C1 segment of cervical spinal cord (tissue), 14 donors: ENCODE data around the gene LRRC8C.
"Not testable (repeated sequence)": the region's sequence is repeated elsewhere in the genome, so short reads cannot be mapped to it uniquely, and the experiment has no call there.

Experiments
- DNase-seq, 14 donors: peaks; one replicate each; lab custom pipeline; 2025; lab: John Stamatoyannopoulos, UW

Gene LRRC8C

DNA sequence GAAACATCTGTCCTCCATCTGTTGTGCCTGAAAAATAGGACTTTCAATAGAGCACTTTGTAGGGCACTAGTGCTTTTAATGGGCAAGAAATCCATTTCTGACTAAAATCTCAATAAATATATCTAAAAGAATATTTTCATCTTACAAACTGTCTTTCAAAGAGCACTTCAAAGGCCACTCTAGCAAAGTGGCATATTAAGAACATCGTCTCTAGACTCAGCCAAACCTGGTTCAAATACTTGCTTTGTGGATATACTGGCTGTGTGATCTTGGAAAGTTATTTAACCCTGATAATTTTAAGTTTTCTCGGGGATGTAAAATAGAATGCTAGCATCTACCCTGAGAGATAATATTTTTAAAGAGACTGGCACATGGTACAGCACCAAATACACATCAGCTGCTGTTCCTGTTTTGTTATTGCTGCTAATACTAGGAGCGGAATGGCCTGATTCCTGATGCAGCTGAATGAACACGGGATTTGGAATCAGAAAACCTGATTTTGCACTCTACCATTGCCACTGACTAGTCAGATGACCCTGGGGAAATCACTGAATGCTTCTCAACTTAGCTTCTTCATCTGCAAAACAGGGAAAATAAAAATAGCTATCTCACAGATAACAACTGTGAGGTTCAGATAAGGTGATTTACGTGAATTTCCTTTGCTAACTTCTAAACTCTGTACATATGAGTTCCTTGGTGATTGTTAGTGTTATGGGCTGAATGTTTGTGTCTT, 25.2 kb upstream of the LRRC8C start:
- DNase-seq = no peak

DNA sequence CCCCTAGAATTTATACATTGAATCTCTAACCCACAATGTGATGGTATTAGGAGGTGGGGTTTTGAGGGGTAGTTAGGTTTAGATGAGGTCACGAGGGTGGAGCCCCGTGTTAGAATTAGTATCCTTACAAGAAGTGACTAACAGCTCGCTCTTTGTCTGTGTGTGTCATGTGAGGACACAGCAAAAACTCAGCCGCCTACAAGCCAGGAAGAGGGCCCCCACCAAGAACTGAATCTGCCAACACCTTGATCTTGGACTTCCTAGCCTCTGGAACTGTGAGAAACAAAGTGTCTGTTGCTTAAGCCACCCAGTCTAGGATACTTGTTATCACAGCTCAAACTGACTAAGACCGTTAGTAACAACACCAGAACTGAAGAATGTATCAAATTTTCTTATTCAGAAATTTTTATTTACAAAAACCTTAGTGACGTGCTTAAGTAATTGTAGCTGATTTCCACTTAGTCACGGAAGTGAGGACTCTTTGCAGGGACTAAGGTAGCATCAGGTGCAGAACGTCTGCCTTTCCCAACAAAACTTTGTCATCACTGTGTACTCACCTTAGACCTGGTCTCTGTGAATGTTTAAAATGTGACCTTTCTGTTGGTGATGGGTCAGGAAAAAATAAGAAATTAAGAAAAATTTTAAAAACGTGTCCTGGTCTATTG, 24.5 kb upstream of the LRRC8C start:
- DNase-seq = no peak

DNA sequence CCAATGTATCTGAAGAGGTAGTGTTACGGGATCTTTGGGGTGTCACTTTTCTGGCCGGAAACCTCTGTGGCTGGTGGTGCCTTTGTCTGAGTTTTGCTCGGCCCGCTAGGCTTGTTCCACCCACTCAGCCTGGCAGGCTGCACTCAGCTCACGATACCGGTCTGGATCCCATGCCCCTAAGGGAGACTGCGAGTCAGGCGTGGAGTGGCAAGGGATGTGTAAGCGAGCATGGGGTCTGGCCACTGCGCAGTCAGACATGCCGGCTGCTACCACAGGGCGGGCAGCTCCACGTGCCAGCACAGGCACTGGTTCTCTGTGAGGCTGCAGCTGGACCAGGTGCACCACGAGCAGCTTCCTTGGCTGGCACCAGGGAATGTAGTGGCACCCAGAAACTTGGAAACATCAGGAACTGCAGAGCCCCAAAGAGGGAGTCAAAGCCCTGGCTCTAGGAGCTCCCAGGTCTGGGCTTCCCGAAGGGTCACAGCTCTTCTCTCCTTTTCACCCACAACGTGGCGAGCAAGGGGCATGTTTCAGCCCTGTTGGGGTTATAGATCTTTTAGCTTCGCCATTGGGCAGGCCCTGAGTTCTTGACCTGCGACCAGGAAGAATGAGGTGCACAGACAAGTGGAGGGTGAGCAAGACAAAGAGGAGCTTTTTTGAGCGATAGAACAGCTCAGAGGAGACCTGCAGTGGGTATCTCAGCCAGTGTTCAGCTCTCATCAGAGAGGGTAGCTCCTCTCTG, 23.8 kb upstream of the LRRC8C start:
- no peak for DNase-seq

DNA sequence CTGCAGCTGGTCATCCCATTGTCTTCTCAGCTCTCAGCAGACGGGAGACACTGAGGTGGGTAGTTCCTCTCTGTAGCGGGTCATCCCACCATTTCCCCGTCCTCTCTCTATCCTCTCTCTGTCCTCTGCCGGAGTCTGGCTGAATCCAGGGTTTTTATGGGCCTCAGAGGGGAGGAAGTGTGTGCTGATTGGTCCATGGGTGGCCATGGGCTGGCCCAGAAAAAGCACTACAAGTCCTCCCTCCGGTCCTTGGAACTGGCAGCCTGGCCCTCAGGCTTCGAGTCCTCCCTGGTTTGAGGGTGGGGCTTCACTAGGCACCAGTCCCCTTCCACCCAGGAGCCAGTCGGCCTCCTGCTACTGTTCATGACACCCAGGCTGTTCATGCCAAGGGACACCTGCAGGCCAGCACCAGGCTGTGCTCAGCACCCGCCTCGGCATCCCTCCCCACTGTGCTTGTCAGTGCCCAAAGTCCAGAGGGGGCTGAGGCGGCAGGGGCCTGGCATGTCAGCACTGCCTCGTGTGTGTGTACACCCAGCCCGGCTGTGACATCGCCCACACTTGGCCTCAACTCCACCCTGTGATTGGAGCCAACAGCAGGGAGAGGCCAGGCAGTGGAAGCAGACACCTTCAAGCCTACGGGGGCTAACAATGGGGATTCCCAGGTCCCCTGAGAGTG, 23.0 kb upstream of the LRRC8C start:
- peak in 3 of 14 donors; percentile 22 to 37 (median 22) for DNase-seq

DNA sequence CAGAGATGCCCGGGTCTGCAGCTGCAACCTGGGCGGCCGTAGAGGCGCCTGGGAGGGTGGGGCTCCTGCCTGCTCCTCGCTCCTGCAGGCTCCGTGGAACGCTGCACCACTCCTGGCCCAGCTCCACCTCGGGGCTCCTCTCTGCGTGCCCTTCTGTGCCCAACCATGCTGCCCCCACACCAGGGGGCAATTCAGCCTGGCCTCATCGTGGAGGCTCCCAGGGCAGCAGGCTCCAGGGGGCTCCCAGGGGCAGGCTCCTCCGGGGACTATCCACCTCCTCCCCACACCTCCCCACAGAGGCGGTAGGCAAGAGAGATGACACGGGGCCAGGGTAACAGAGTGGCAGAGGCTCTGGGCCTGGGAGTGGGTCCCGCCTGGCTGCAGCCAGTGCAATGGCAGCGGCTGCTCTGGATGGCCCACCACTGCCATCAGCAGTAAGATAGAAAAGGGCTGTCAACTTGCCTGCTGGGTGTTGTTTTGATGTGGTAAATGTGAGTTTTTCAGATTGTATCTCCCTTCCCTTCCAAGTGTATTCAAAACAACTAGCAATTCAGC, 22.4 kb upstream of the LRRC8C start:
- DNase-seq = no peak

DNA sequence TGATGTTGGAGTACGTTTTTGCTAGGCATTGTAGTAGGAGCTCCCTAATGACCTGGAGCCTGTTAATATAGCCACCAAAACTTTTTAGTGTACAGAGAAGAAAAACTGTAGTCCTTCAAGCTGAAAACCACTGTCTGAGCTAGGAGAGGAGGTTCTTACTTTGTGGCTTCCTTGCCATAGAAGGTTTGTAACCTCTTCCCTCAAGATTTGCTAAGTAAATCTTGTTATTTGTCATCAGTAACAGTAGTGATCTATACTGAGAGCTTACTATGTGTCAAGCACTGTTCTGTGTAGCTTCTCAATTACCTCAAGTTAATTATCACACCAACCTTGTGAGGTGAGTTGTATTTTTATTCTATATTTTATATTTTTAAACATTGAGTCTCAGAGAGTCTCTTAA, 21.2 kb upstream of the LRRC8C start:
- DNase-seq = no peak

DNA sequence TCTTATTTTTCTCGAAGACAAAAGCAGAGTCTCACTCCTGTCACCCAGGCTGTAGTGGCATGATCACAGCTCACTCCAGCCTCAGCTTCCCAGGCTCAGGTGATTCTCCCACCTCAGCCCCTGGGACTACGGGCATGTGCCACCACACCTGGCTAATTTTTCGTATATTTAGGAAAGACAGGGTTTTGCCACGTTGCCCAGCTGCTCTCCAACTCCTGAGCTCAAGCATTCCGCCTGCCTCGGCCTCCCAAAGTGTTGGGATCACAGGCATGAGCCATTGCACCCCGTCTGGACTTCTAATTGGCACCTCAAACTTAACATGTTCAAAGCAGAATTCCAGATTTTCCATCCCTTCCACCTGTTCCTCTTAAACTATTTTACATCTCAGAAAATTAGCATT, 19.0 kb upstream of the LRRC8C start:
- DNase-seq = no peak

DNA sequence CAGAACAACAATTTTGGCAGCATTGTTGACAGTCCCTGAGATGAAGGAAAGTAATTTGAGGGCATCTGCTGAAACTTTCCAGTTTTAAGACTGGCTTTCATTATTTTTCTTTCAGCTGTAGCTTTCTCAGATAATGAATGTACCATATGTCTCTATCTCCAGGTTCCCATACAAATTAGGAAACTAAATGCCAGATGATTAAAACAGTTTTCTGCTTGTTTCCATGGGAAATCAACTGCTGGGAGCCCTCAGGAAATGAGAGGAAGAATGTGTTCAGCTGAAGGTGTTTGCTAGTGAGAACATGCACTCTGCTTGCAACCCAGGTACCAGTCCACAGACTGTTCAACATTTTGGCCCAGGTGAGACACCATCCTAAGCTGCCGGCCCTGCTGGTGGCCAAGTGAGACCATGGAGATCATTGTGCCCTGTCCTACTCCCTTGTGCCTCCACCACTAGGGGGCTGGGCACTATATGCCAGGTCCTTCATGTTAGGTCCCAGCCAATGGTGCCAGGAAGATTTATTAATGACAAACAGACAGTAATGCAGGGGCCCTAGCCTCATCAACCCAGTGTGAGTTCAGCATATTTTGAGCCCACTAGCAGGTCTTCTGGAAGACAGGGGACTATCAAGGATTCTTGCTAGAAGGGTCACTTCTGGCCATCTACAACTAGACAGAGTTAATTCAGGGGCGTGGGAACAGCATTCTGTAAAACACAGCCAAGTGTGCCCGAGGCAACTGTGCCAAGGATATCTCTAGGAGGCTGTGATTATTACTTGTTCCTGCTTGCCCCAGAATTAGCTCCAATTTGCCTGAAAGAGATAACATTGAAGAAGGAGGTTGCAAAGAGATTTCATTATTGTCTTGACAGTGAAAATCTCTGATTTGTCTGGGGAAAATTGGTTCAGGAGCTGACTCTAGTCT, 17.0 kb upstream of the LRRC8C start:
- no peak for DNase-seq

DNA sequence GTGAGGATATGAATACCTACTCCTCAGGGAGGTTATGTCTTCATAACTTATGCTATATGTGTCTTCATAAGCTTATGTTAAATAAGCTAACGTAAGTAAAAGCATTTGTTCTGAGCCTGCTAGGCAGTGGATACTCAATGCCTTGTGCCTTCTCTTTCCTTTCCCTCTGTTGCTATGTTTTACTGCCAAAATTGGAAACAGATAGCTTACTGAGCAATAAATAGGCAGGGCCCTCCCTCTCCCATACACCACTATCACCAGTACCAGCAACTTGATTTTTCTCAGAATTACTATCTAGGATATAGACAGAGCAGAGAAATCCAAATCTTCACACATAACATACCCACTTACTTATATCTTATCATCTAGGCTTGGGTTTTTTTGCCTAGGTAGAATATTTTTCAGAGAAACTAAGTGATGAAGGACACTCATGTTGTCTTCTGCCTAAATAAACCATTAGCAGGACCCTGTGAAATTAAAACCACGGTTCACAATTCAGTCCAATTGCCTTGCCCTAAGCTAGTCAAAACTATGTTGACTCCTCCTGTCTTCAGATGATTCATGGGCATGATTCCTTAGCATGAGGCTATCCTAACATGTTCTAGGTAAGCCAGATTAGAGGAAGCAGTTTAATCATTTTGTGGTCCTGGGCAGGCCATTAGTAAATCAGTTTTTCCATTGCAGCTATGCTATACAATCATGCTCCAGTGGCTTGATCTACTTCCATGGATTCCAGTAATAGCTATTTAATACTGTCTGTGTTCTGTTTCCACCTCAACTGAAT, 15.9 kb upstream of the LRRC8C start:
- DNase-seq = no peak

DNA sequence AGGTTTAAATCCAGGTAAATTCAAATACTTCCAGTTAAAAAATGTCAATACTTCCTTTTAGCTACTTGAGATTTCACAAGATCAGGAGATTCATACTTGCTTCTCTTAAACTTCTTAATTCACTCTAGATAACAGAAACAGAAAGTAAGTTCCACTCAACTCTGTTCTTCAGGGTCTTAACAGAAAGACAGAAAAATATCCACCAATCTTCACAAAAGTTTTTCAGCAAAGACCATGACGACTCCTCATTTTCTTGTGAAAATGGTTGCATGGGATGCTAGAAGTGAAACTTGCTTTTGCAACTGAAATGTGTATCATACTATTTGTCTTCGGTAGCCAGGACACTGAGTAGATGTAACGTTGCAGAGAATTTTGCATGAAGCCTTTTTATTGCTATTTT, 12.3 kb upstream of the LRRC8C start:
- no peak for DNase-seq

DNA sequence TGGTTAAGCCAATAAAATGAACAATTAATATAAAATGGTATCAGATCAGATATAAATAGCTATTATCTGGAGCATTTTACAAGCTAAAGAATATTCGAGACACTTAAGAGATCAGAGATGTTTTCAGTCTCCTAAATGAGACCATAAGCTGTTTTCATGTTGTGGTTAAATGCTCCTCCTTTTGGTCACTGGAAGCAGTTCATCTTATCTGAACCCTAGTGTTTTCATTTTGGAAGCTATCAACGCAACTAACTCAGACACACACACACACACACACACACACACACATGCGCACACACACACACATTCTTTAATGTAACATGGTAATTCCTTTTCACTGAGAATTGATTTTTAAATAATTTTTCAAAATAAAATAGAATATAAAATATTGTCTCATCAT, 10.0 kb upstream of the LRRC8C start:
- no peak for DNase-seq

DNA sequence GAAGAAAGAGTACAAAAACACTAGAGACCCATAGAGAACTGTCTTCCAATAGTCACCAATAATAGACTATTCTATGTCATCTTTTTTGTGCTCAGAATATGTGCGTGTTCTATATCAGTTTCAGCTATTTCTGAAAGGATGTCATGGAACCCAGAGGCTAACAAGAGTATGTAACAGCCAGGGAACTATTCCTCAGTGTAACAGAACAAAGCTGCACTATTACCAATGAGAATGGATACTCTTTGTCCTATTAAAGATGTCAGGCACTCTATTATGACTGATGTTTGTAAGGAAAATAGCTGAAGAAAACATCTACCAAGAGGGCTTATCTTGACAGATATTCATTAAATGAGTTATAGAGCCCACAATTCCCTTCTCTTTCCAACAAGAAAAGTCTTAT, 8.6 kb upstream of the LRRC8C start:
- no peak for DNase-seq

DNA sequence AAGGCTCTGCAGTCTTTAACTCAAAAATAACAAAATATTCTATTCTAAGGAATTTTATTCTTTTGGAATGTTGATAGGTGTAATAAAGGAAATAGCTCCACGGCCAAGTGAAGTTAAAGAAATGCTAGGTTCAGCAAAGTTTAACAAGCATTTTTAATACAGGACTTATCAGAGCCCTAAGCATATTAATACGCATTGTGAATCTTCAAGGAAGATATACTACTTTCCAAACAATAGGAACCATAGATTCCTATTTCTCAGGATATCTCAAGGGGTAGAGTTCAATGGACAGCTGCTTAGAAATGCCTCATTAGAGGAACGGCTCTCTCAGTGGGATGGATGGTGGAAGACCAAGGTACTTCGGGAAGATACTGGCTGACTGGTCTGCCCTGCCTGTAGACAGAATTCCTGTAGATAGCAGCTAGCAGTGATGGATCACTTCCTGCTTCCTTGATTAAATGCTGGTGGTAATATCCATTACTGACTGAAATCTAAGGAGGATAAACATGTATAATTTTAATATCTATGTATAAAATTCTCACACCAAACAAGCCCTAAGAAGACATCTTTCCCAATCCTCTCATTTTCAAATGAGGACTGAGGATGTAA, 8.1 kb upstream of the LRRC8C start:
- no peak for DNase-seq

DNA sequence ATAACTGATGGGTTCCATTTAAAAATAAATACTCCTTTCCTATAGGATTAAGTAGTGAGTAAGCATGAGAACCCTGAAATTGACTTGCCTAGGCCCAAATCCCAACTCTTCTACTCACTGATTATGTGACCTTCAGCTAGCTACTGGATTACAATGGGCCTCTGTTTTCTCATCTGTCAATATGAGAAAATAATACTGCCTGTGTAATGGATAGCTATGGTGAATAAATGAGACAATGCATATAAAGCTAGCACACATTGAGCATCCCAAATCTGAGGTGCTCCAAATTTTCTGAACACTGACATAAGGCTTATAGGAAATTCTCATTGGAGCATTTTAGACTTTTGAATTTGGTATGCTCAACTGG, 5.3 kb upstream of the LRRC8C start:
- no peak for DNase-seq

DNA sequence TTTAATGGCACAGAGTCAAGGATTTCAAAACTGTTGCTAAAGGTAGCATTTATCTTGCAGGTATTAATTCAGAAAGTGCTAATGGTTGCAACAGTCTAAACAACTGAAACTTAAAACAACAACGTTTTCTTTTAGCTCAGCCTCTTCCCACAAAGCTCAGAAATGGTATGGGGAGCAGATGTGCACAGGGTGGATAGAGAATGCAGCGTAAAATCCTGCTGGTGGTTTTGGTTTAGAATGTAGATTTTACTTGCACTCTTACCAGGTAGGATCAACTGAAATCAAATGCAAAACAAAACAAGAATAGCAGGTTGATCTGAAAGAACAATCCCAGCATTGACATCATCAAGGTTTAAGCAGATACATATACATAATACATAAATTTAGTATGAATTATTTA, 3.8 kb upstream of the LRRC8C start:
- DNase-seq = no peak

DNA sequence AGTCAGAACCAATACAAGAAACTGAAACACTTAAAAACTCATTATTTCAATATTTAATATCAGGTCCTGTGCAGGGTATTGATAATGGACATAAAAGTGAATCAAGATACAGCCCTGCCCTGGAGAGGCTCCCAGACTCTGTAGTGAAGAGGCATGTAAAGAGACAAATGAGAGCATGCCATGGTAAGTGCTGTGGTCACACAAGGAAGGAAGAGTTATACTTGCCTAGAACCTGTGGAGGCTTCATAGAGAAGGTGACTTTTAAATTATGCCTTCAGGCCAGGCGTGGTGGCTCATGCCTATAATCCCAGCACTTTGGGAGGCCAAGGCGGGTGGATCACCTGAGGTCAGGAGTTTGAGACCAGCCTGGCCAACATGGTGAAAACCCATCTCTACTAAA, 3.3 kb upstream of the LRRC8C start:
- not testable (repeated sequence) for DNase-seq

DNA sequence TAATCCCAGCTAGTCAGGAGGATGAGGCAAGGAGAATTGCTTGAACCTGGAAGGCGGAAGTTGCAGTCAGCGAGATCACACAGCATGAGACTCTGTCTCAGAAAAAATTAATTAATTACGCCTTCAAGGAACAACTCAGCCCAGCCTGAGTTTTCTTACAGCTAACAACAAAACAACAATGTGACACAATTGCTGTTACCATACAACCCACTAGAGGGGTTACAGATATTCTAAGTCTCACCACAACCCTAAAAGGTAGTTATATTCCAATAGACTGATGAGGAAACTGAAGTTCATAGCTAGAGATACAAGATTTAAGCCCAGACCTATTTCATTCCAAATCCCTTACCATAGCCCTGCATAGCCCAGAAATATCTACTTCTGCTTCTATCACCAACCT, 2.9 kb upstream of the LRRC8C start:
- DNase-seq = no peak

DNA sequence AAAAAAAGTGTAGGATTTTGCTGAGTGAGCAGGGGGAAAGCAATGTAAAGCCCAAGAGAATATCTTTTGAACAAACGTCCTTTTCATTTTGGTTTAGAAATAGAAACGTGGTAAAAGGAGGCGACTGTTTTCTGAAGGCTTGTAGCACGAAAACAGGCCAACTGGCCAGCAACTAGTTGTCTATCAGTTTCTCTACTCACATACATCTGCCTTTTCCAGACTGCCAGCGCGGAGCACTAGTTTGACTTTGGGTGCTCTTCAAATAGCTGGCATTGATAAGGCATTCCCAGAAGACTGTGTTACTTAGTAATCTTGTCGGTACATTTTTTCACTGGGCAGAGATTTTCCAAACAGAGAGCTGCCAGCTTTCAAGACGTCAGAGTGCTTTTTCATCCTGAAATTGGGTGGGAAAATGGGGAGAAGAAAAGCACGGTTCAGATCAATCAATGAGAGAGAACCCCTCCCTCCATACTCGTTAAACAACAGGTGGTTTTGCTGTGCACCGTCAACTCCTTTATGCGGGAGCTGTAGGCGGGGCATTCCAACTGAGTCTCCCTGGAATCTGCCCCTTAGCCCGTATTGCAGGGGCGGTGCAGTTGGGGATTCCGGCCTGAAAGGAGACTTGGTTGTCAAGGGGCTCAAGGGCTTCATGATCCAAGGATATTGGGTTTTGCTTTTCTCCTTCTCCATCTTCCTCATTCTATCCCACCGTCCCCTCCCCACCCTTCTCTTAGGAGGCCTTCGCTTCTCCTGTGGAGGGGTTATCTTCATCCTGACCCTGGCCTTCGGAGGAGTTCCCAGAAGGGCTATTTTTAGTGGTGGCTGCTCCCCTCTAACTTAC, 884 bp upstream of the LRRC8C start:
- DNase-seq = peak in 4 of 14 donors; percentile 64 to 73 (median 66)
